Activated CD4-positive, alpha-beta T cell treated with anti-CD3 and anti-CD28 coated beads, Interleukin-2, amount 50 U/mL, for 24 hours (primary cell): ENCODE measurements around the gene IL1RL2.

Experiments
- DNase-seq, 2 donors: peaks; one replicate each; pipeline ENCODE4 v3.0.0-alpha.2; 2020; ENCODE audit warnings: low read depth in 1 of 2, low spot score in 1 of 2

Gene IL1RL2

DNA sequence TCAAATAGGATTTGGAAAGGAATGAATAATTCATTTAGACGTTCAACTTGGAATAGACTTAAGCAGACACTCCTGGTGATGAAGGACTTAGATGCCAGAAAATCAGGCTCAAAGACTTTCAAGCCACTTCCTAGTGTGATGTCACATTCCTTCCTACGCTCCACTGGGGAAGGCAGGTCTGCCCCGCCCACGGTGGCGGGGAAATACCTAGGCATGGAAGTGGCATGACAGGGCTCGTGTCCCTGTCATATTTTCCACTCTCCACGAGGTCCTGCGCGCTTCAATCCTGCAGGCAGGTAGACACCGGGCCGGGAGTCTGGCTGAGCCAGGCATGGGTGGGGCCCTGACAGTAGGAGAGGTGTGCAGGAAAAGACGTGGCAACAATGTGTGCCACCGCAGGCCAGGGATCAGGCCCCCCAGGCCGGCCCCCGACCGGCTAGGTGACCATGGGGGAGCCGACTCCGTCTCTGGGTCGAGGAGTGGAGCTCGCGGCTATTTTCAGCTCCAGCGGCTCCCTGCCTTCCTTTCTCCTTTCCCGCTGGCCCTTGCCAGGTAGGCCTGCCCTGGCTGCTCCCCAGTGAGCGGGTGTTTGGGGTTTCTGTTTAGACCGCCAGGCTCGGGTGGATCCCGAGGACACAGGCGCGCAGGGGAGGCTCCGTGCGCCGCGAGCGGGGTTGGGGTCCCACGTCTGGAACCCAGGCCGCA is at the start of gene IL1RL2:
Gene IL1RL2 (plus strand): TSS at position 233 of the 705 bp plus-strand sequence. CDS start 845 bp downstream, outside the sequence.
- no peak for DNase-seq

DNA sequence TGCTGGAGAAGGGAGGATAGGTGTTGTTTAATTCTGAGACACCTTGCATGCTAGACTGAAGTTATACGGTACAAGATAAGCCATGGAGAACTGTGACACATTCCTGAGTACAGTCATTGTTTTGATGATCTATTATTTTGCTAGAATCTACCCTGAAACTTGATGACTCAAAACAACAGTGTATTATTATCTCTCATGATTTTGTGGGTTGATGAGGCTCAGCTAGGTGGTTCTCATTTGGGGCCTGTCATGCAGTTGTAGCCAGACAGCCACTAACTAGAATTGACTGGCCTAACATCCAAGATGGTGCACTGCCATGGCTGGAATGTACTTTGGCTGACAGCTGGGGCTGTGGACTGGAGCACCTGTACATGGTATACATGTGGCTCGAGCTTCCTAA is 49.7 kb upstream of the IL1RL2 start:
- DNase-seq = peak in 1 of 2 donors; percentile 50

DNA sequence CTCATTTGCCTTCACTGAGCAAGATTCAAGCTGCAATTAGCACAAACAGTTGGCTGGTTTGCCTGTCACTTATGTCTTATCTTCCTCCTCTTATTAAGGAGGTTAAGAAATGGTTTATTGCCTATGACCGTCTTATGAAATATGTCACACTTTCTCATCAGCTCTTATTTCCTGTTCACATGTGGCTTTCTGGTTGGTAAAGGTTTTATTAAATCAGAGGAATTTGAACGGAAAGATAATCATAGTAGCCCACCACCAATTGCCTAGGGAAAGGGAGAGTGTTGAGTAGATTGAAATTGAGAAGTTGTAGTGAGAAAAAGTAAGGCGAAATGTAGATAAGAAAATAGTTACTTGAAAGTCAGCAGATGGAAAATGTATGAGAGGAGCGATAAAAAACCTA is 48.5 kb upstream of the IL1RL2 start:
- DNase-seq = no peak

DNA sequence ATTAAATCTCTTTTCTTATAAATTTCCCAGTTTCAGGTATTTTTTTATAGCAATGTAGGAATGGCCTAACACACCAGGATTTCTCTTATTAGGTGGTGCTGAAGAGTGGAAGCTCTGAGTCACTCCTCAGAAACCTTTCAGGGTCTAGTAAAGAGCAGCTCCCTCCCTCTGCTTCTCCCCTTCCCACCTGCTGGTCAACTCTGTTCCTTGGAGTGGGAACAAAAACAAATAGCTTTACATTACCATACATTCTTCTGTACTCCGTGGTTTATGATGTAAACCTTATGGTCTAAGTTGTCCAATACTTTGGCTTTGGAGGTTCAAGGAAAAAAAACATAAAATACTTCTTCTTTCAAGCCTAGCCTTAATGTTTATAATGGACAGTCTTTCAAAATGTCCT is 47.0 kb upstream of the IL1RL2 start:
- DNase-seq = no peak

DNA sequence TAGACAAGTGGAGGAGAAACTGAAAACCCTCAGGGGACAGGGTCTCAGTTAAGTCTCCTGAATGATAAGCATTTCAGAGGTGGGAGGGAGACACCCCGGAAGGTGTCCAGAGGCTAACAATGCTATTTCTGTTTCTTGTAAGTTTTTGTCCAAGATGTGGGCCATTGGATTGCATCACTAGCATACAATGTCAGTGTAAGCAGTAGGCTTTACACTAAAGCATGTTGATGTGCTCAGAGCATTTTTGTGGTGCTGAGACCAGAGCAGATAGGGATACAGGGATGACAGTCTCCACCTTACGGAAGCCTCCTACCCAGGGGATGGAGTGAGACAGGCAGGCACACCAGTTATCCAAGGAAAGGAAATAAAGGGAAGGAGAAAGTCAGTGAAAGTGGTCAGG is 46.4 kb upstream of the IL1RL2 start:
- no peak for DNase-seq

DNA sequence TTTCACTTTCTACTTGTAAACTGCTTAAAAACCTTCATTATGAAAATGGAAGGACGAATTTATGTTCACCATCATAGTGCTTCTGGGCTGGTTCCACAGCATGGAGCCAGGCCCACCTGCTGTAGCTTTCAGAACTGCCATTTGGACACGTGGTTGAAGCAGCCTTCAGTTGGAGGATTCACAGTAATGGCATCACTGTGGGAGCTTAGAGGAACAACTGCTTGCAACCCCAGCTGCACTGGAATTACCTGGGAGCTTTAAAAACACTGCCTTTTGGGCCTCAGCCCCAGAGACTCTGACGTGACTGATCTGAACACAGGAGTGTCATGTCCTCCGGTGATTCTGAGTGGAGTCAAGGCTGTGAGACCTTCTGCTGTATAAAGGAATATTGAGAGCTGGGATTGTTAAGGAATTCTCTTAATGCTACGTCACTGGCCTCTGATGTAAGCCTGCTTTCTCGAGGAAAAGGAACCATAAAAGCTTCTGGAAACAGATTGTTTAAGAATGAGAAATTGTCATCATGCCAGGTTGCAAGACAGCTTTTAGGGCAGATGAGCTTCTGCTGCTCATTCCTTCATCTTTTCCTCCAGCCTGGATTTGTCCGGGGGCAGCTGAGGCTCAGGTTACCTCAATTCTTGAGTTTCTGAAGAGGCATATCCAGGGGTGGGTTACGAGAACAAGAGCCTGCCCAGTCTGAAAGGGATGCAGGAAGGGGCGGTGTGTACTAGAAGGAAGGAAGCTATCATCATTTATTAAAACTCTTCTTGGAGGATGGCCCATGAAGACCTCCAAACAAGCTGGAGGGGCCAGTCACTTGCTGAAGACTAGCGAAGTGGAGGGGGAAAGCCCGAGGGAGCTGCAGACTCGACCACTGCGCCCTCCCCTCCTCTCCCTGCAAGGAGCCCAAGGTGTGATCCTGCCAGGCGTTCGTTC is 45.5 kb upstream of the IL1RL2 start:
- DNase-seq = no peak

DNA sequence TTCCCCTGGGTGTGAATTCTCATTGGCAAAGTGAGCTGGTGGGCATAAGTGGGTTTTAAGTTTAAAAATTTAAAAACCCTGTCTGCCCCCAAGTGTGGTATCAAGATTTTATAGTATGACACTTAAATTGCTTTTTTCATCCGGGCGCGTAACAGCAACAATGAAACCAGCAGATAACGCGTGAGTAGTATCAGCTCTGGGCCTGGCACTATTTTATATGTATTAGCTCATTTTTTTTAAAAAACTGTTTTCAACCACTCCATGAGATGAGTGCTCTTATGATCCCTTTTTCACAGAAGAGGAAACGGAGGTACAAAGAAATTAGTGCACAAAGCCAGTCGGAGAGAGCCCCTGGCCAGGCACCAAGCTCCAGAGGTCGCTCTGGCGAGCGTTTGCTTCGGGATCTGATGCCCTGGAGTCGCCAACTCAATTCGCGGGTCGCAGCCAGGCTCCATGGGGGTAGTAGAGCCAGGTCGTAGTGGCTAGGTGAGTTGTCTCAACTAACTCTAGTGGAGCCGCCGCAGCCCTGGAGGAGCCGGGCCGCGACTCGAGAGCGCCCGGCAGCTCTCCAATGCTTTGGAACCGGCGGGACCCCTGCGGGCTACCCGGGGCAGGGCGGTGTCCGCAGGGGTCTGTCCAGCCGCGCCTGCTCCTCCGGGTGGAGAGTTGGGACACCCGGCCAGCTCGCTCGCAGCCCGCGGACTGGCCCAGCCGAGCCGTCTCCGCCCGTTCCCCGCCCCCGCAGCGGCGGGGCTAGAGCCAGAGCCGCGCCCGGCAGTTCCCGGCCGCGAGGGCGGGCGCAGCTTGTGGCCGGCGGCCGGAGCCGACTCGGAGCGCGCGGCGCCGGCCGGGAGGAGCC is 44.6 kb upstream of the IL1RL2 start, which contains the start of gene IL1R1:
Gene IL1R1 (plus strand): TSS at position 777 of the 859 bp plus-strand sequence. CDS start 14,979 bp downstream, outside the sequence.
- DNase-seq = no peak

DNA sequence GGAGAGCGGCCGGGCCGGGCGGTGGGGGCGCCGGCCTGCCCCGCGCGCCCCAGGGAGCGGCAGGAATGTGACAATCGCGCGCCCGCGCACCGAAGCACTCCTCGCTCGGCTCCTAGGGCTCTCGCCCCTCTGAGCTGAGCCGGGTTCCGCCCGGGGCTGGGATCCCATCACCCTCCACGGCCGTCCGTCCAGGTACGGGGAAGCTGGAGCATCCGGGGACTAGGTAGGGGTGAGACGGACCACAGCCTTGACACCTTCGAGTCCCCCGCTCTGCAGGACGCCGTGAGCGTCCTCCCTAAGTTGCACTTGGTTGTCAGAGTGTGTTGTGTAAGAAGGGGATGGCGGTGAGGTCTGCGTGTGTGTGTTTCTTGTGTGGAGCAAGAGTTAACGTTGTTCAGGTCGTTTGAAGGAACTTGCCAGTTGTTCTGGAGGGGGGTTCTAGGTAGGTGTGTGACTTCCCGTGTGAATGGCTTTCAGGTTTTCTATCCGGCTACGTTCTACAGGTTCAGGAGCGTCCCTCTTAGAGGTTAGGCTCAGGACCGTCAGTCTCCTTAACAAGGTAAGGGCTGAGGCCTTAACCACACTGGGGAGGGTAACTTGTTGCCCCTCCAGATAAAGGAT is 43.9 kb upstream of the IL1RL2 start:
- no peak for DNase-seq

DNA sequence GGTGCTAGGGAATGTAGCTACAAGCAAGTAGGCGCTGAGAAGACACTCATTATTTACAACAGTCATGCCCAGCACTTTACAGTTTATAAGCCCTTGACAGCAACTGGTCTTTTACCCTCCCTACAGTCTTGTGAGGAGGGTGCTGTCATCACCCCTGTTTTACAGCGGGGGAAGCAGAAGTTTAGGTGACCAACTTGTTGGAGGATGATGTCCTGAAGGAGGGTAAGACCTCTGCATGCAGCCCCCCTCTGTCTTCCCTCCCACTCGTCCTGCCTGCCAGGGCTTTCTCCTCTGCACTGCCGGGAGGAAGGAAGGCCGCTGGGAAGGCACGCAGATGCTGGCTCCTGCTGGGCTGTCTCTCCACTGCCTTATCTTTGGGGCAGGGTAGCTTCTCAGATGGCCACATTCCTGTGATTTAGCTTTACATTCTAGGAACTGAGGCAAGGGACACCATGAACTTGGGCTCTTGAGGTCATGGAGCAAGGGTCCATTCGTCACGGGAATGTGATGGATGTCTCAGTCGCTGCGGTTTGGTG is 43.3 kb upstream of the IL1RL2 start:
- DNase-seq = no peak

DNA sequence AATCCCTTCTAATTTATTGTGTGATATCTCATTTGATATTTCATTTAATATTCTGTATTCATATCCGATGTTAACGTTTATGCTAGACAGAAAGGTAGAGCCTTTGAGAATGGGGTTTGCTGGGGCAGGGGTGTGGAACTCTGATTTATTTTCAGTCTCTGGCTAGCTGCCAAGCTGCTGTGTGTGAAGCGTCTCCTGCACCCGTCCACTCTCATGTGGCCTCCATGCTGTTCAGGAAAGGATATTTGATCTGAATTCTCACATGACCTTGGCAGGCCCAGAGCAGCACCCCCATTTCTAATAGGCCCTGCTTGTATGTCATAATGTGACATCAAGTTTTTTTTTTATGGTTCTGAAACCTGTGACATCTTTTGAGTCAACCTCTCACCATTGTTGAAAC is 42.7 kb upstream of the IL1RL2 start:
- no peak for DNase-seq

DNA sequence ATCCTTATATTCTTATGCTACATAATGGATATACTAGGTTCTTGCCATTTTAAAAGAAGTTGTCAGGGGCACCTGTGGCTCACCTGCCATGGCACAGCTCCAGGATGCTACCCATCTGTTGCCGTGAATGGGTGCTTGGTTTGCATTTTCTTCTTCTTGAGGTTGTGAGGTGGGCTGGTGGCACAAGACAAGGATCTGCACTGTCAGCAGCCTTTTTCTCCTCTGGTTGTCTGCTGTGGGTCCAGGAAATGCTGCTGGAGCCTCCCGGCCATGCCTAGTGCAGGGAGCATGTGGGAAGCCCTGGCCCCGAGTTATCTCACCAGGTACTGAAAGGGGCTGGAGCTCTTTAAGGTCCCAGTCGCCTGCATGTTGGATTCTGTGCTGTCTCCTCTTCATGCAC is 41.7 kb upstream of the IL1RL2 start:
- no peak for DNase-seq

DNA sequence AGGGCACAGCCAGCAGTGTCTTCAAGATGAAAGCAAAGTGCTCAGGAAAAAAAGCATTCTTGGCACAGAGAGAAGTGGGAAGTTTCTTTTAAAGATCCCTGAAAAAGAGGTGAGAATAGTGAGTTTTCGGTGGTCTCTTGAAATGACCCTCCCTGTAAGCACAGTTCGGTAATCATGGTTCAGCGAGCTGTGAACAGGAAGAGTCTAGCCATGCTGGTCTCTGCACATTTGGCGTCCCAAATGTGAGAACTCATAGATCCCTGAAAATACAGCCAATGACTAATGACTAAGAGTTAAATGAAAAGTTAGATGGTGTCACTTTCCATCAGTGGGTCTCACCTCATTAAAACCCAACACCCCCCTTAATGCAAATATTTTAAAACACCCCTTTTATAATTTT is 40.9 kb upstream of the IL1RL2 start:
- no peak for DNase-seq

DNA sequence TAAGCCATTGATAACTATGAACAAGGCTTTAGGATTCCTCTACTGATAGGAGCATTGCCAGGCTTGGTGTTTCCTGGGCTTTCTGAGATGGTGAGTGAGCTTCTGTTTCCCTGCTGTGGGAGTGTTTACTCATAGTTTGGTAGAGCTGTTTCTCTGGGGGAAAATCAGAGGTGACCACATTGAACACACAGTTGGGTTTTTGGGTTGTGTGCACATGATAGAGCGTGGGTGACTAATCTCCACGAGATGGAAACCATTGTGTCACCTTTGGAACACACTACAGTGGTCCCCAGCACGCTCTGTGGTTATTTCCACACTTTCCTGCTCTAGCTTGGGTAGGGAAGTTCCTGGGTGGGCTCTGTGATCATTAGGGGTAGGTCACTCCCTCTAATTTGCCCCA is 38.9 kb upstream of the IL1RL2 start:
- DNase-seq = peak in 1 of 2 donors; percentile 69

DNA sequence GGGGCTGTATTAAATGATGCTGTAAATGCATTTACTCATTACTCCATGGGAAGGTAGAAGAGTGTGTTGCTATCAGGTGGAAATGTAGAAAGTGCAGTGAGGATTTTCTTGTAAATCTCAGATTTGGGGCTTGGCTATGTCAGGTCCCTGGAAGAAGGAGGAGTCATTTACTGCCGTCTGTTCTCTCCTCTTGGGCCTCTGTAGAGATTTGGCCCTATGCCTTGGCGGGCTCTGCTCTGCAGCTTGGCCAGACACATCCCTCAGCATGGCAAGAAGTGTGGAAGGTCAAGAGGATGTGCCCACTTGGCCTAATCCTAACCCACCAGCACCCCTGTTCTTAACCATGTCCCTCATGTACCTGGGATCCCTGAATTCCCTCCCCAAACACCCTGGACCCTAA is 37.6 kb upstream of the IL1RL2 start:
- no peak for DNase-seq

DNA sequence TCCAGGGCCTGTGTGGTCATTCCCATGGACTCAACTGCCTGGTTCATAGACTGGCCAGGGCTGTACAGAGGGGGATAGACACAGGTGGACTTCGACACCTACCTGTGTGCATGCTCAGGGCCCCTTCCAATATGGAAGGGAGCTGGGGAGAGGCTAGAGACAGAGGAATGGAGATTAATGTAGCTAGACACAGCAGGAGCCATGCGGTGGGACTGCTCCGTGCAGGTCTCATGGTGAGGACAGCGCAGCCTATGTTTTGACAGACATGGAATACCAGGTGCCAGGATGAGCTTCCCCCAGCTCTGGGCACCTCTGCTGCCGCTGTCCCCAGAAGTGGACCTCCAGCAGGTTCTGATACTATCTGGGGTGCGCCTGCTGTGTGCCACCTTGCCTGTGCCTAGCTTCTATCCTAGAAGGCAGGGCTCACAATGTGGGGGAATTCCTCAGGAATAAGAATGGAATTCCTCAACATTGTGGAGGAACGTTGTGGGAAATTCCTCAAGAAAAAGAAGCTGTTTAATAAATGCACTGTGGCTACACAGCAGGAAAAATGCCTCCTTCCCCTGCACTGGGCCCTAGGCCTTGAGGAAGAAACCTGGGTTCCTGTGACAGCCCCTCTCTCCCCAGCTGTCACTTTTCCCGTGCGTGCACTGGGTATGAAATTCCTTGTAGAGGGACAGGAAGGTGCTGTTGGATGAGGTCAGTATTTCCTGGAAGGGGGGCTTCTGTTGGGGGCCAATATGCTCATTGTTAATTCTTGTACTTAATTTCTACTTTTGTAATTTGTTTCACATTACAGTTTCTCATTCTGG is 37.0 kb upstream of the IL1RL2 start:
- no peak for DNase-seq

DNA sequence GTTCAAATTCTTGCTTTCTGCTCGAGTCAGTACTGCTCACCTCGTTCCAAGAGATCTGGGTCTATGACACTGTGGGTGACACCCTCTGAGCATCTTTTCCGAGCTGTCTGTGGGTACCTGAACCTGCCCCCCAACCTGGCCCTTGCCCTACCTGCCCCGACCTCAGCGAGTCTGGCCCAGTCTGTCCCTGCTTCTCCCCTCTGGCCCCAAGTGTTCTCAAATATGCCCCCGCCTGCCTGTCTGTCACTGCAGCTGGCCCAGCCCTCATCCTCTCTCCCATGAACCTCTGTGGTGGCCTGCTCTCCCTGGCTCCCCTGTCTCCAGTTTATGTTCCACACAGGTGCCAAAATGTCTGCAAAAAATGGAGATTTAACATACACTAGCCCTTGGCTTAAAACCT is 32.5 kb upstream of the IL1RL2 start:
- no peak for DNase-seq

DNA sequence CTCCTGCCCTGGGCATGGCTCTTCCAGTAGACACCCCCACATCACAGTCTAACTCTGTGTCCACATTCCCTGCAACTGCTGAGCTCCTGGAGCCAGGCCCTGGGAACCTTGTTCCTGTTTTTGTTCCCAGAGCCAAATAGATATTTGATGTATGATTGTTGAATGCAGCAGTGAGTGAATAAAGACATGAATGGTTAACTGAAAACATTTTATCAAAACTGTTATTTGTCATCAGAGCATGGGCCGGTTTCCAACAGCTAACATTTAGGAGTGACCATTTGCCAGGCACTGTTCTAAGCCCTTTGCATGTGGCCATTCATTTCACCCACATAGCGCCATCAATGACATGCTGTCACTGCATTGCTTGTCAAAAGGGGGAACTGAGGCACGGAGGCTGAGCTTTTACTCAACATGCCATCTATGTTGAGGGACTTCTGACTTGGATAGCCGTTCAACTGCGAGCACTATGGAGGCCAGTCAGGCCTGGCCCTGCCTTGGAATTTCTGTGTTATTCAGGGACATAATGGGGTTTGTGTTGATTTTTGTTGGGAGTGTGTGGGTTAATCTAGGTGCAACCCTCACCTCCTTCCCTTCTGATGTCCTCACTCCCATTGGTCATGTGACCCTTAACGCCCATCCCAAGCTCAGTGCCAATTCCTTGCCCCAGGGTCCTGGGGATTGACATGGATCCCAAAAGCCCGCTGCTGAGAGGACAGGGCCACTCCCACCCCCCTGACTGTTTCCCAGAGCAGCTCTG is 31.7 kb upstream of the IL1RL2 start:
- no peak for DNase-seq

DNA sequence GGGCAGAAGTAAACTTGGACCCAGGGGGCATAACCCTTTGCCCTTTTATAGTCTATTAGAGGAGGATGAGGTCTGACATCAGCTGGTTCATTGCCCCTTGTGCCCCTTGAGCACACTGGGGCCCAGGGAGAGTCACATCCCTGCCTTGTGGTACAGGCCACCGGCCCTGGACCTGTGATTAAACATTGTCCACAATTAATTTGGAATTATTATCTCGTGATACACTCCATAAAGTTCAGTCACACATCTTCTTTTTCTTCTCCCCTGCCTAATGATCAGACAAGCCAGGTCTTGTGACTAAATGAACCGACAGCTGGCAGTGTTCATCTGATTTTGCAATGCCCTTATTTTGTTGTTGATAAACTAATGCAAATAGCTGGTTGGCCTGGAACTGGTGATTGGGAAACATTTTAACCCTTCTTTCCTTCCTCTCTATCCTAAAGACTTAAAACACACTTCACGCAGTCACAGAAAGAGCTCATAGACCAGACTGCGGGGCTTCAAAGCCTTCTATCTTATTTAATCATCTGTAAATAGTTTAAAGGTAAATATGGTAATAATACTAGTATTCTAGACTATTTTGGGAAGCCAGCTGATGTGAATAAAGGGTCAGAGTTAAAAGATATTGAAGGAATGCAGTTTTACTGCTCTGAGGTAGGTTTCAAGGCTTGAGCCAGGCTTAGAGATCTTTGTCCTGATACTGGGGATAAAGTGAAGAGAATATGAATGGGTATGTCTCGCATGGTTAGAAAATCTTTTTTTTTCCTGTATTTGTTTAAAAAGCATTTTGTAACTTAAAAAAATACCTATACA is 30.9 kb upstream of the IL1RL2 start:
- no peak for DNase-seq
